ENCODE results near the gene ABLIM2.

Gene ABLIM2

GRCh38 chr4:8135666-8136065, 22.9 kb downstream of the ABLIM2 start:
- DNase-seq, result no peak

DNA sequence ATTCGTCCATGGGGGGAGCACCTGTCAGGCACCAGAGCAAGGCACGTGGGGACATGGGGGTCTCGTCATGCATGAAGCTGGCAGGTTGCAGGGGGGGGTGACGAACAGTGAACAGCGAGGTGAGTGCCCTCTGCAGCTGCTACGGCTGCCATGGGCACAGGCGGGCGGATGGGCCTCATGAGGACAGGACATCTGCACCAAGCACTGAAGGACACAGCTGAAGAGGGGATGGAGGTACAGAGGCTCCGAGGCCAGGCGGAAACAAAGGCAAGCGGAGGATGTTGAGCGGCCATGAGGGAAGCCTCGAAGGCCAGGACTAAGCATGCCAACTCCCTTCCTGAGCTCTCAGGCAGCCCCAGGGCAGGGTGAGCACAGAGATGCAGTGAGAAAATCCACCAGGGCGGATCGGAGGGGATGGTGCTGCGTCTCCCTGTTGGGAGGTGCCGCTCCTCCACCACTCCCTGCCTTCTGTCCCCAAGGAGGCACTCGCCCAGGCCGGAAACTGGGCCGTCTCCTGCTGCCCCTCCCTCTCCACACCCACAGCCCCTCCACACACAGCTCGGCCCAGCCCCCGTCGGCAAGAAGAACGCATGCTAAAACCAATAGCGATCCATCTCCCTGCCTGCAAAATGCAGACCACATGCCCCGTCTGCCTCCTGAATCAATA, 24.6 kb downstream of the ABLIM2 start:
- DNase-seq, result no peak

GRCh38 chr4:8132947-8133705, 25.5 kb downstream of the ABLIM2 start:
- DNase-seq, result no peak

GRCh38 chr4:8132400-8132799, 26.2 kb downstream of the ABLIM2 start:
- no peak for DNase-seq

GRCh38 chr4:8131826-8132225, 26.8 kb downstream of the ABLIM2 start:
- DNase-seq, result no peak

- DNase-seq, result no peak
Measured at GRCh38 chr4:8131210-8131609, 27.4 kb downstream of the ABLIM2 start.

- no peak for DNase-seq
Measured at GRCh38 chr4:8130346-8131066, 28.1 kb downstream of the ABLIM2 start.

DNA sequence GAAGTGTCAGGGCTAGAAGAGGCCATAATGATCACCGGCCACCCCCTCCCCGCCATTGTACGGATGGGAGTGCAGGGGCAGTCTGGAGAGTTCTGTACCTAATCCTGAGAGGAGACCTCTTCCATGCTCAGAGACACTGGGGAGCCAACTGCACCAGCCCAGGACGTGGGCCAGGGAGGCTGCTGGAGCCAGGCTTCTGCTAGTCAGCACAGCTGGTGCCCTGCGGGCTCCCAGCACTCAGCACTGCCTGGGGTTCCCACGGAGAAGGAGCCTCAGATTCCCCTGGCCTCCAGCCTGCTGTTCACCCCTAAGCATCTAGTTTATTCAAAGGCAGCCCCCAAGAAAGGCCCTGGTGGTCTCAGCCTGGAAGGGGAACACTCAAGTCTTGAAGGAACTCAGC, 28.8 kb downstream of the ABLIM2 start:
- DNase-seq, result no peak

- no peak for DNase-seq
Measured at GRCh38 chr4:8129136-8129535, 29.5 kb downstream of the ABLIM2 start.

GRCh38 chr4:8128100-8128856, 30.3 kb downstream of the ABLIM2 start:
- DNase-seq, result no peak

DNA sequence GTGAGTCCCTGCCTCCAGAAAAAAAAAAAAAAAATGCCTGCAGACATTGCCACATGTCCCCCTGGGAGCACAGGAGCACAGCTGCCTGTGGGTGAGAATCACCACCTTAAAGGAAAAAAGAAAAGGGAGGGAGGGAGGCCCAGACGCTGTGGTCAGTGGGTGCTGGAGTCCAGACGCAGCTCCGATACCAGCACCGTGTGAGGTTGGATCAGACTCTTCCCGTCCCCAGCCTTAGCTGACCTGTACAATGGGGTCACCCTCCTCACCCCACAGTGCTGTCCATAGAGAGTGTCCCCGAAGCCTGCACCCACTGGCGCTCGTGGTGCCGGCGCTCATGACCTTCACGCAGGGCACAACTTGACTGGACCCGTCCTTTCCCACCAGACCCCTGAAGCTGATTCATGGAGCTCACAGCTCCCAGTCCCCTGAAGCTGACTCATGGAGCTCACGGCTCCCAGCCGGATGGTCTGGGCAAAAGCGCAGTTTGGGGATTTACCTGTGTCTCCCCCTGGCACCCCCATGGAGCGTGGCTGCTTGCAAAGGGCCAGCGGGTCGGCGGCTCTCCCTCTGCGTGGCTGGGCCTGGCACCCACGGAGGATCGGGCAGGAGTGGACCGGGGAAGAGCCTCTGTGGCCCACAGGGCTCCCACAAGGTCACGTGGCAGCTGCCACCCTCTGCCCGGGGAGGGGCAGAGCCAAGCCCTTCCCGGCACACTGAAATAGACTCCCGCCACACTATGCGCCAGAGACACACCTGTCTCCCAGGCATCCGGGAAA, 31.4 kb downstream of the ABLIM2 start:
- no peak for DNase-seq

- no peak for DNase-seq
Measured at GRCh38 chr4:8126523-8126922, 32.1 kb downstream of the ABLIM2 start.

DNA sequence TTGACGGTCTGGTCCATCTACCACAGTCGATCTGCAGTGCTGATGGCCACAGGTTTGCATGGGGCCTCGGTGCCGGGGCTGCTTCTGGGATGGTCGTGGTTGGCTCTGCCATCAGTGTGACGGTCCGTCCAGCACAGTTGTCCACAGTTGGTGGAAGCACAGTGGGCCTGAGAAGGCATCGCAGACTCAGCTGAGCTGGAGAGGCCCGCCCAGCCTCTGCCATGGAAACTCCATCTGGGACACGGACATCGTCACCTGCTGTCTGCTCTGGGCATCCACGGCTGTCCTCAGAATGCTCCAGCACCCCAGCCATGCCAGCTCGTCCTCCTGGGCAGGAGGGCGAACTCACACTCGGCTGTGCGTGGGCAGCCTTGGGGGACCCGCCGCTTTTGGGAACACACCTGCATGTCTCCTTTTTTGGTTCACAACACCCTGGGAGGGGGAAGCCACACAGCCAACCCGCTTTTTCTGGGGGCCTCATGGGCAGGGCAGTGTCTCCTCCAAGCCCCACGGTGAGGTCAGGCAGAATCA, 33.0 kb downstream of the ABLIM2 start:
- DNase-seq, result no peak

DNA sequence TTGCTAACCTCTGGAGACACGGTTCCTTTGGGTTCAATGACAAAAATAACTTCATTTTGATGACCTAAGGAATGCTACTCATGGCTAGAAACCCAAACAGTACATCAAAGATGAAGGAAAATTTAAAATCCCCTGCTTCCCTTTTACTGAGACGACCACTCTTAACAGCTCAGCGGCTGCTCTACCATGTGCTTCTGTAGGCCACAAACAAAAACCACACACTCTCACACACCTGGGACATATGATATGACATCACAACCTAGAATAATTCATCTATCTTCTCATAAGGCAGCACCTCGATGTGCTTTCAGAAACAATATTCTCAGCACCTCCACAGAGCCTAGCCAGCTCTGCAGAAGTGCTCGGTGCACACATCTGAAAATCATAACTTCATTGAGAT, 34.7 kb downstream of the ABLIM2 start:
- no peak for DNase-seq

DNA sequence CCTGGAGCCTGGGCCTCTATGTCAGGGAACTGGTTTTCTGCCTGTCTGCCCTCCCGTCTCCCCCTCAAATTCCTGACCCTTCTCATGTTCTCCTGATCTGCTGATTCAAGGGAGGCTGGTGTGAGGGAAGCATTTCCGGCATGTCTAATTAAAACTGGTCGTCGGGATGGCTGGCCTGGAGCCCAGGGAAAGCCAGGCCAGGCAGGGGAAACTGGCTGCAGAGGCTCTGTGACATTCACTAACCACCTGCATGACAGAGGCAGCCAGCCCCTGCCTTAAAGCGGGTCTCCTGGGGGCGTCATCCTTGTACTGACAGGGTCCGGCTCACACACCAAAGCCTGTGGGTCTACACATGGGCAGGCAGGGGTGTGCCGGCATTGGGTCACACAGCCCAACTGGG, 35.2 kb downstream of the ABLIM2 start:
- no peak for DNase-seq

DNA sequence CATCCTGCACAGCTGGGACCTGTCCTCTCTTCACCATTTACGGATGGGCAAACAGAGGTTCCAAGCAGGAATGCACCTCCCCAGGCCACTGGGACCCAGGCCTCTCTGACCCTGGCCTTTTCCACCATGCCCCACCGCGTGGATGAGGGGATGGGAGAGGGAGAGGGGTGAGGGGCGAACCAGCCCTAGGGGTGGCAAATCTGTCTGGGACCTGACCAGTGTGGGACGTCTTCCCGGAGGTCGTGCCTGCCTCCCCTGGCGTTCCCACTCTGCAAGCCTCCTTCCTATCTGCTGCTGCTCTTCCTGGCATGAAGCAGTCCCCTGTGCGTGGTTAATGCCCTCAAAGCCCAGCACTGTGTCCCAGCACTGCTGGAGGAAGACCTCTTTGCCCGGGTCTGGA, 35.9 kb downstream of the ABLIM2 start:
- DNase-seq, result no peak

GRCh38 chr4:8121292-8122015, 37.2 kb downstream of the ABLIM2 start:
- no peak for DNase-seq

DNA sequence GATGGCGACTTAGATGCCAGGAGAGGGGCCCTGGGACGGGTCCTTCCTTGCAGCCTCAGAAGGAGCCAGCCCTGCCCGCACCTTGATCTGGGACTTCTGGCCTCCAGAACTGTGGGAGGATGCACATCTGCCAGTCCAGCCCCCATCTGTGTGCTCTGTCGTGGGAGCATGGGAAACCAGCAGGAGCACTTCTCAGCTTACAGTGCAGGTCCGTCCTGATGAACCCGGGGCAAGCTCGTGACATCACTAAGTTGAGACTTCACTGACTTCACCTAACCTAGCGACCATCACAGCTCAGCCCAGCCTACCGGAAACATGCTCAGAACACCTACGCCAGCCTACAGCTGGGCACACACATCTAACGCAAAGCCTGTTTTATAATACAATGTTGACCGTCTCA, 38.1 kb downstream of the ABLIM2 start:
- DNase-seq, result no peak

DNA sequence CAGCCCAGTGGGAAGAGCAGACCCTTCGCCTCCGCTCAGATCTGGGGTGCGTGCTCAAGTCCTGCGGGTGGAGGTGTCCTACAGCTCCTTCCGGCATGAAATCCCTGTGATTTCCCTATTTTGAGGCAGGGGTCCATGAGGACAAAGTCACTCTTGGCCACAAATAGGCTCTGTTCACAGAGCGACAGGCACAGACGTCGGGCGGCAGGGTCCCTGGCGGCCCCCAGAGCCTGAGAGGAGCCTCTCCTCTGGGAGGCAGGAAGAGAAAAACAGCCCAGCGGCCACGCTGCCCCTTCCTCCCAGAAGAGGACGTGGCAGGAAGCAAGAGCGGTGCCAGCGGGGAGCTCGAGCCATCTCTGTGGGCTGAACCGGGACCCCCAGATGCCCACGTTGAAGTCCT, 38.7 kb downstream of the ABLIM2 start:
- no peak for DNase-seq

- no peak for DNase-seq
Measured at GRCh38 chr4:8118531-8118930, 40.1 kb downstream of the ABLIM2 start.

DNA sequence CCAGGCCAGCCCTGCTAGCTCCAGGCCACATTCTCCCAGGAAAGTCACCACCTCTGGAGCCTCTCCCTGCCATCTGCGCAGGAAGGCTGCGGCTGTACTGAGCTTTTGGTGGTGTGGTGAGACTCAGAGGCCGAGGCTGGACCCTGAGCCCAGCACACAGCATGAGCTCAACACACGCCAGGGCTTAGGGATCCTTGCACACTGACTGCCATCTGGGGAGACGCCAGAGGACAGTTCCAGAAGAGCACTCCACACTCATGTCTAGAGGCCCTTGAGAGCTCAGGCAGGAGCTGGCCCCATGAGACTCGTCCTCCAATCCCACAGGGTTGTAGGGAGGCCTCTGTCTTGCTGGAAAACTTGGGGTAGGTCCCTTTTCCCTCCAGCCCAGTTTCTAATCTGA, 40.6 kb downstream of the ABLIM2 start:
- DNase-seq, result no peak

DNA sequence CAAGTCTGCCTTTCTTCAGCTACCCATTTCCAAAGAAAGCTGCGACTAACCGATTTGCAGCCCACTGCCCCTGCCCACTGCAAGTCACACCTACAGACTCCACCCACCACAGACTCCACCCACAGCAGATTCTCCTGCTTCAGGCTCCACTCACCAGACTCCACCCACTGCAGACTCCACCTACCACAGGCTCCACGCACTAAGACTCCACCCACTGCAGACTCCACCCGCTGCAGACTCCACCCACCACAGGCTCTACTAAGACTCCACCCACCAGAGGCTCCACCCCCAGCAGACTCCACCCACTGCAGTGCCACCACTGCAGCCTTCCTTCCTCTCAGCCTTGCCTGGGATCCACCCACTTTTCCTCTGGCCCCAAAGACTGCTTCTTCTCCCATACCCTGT, 41.3 kb downstream of the ABLIM2 start:
- DNase-seq, result peak; percentile 20 to 59
